Measurements from ENCODE around the gene JADE2. TPM values are rescaled to one million over a fixed set of nuclear protein-coding genes. Genes with fewer than 3 reads are reported as not detected.
A peak's percentile ranks its signal among the peaks of the same experiment; 100 is the strongest.

Gene JADE2
- total and polyA plus RNA-seq, 7 donors: 4.9 to 53.8 (median 38.5) TPM

DNA sequence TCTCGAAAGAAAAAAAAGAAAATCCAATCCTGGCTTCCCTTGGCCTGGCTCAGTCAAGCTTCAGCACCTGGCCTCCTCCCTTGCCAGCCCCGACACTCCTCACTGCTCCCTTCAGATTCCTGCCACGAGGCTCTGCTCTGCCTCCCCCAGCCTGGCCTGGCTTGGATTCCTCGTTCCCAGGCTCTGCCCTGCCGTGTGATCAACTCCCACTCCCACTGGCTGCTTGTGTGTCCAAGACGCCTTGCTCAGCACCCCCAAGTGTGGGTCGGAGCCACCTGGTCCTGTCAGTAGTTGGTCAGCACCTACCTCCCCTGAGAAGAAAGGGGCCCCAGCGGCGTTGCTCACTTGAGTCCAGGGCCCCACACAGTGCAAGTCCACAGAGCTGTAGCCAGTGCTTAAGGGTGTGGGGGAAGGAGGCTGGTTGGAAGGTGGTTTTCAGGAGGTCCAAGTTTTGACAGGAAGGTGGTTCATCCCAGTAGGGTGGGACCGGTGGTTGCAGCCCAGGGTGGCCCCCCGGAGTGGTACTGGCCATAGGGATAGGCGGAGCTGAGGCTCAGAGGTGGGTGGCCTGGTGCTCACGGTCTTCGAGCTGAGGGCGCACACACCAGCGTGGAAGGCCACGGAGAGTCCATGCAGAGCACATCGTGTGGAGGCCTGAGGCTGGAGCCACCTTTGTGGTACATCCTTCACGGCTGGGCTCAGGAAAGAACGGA, 46.4 kb downstream of the JADE2 start:
- Histone ChIP-seq H3K9me3 (no peaks in the 10 kb centered on the region), H3K27ac (no peak overlapping the region), H3K27me3 (no peaks in the 10 kb centered on the region), H3K36me3 (peaks cover 38 to 93% (median 59%) of the 10 kb centered on the region in 4 donors), H3K4me3 (no peak overlapping the region), H3K4me1 (peaks cover 0 to 60% (median 50%) of the 10 kb centered on the region in 4 donors)
- intact Hi-C loops (cut with DNase I): no loop called here
- WGBS, 2 donors: 93 to 96% methylated on average over 20 of the region's 20 CpGs
- no peak for TF ChIP-seq EP300 (IDR thresholded peaks at IDR 0.05)
- TF ChIP-seq CTCF (IDR thresholded peaks at IDR 0.05): no peak
- no peak for TF ChIP-seq POLR2A (IDR thresholded peaks at IDR 0.05)
- TF ChIP-seq POLR2AphosphoS5 (IDR thresholded peaks at IDR 0.05): no peak
- no peak for DNase-seq

DNA sequence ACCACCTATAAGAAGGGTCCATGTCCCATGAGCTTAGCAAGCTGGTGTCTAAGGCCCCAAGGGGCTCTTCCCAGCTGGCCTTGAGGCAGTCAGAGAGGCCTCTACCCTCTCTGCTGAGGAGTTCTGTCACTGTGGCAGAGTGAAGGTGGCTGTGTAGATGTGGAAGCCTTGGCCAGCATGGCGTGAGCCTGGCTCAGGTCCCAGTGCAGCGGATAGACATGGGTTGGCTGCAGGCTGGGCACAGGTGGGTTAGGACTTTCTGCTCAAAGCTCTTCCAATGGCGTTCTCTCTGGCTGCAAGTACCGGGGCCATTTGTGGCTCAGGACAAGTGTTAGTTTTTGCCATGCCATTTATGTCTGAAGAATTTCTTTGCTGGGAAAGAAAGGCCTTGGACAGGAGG, 47.3 kb downstream of the JADE2 start:
- Histone ChIP-seq H3K9me3 (no peaks in the 10 kb centered on the region), H3K4me1 (peaks cover 0 to 58% (median 52%) of the 10 kb centered on the region in 4 donors), H3K27me3 (no peaks in the 10 kb centered on the region), H3K4me3 (no peak overlapping the region), H3K27ac (no peak overlapping the region), H3K36me3 (peaks cover 34 to 93% (median 58%) of the 10 kb centered on the region in 4 donors)
- no peak for DNase-seq
- 95 to 96% methylated on average over 4 of the region's 4 CpGs for WGBS, 2 donors
- intact Hi-C loops (cut with DNase I): no loop called here
- TF ChIP-seq CTCF (IDR thresholded peaks at IDR 0.05) (no peak), POLR2A (IDR thresholded peaks at IDR 0.05) (no peak)

DNA sequence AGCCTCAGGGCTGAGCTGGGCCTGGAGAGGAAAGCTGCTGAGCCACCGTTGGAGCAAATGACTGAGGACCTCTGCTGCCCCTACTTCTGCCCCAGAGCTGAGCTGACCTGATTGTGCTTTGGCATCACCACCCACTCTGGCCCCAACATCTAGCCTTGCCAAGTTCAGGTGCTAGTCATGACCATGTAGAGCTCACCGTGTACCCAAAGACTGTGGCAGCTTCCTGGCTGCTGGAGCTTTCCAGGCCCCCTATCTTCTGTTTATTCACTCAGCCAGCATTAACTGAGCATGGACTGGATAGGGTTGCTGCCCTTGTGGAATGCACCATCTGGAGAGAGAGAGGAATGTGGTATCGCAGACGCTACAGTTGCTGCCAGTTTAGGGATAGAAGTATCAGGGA, 49.1 kb downstream of the JADE2 start:
- Histone ChIP-seq H3K9me3 (no peaks in the 10 kb centered on the region), H3K4me3 (no peak overlapping the region), H3K27me3 (no peaks in the 10 kb centered on the region), H3K36me3 (peaks cover 48 to 97% (median 72%) of the 10 kb centered on the region in 4 donors), H3K4me1 (peaks cover 0 to 43% (median 36%) of the 10 kb centered on the region in 4 donors), H3K27ac (peak overlapping the region in 2 of 4 donors; percentile 42 to 53)
- intact Hi-C loops (cut with DNase I): no loop called here
- no peak for TF ChIP-seq EP300 (IDR thresholded peaks at IDR 0.05)
- no peak for TF ChIP-seq POLR2A (IDR thresholded peaks at IDR 0.05)
- no peak for TF ChIP-seq CTCF (IDR thresholded peaks at IDR 0.05)
- no peak for TF ChIP-seq POLR2AphosphoS5 (IDR thresholded peaks at IDR 0.05)
- DNase-seq: no peak
- WGBS, 2 donors: 77 to 80% methylated on average over 4 of the region's 4 CpGs

GRCh38 chr5:134575316-134575715, 49.8 kb downstream of the JADE2 start:
- Histone ChIP-seq H3K4me1 (peaks cover 0 to 44% (median 31%) of the 10 kb centered on the region in 4 donors), H3K4me3 (no peak overlapping the region), H3K36me3 (peaks cover 54 to 98% (median 72%) of the 10 kb centered on the region in 4 donors), H3K27ac (peak overlapping the region in 2 of 4 donors; percentile 42 to 53), H3K27me3 (no peaks in the 10 kb centered on the region), H3K9me3 (no peaks in the 10 kb centered on the region)
- TF ChIP-seq EP300 (IDR thresholded peaks at IDR 0.05) (no peak), POLR2A (IDR thresholded peaks at IDR 0.05) (no peak), POLR2AphosphoS5 (IDR thresholded peaks at IDR 0.05) (no peak), CTCF (IDR thresholded peaks at IDR 0.05) (no peak)
- intact Hi-C loops (cut with DNase I): loop anchor here (5.0 kb wide), 1 partner anchor 203 kb away; the partner anchor contains the start of gene UBE2B
- 82 to 83% methylated on average over 2 of the region's 2 CpGs for WGBS, 2 donors
- DNase-seq: no peak

Measured in sigmoid colon (tissue), 7 donors.